GM21390 (cell line): ENCODE measurements around the gene KIF1C.
"Not testable (repeated sequence)": the region's sequence is repeated elsewhere in the genome, so short reads cannot be mapped to it uniquely, and the experiment has no call there.

Source experiments
- ATAC-seq: cut with Tn5 transposase; IDR thresholded peaks from one replicate; pipeline ENCODE4 v1.9.1; 2021; ENCODE audit not compliant: unreplicated experiment

Gene KIF1C

GRCh38 chr17:5042157-5043022 is 44.6 kb downstream of the KIF1C start:
- no peak for ATAC-seq

- ATAC-seq: no peak
Measured at GRCh38 chr17:5043524-5043923, 45.8 kb downstream of the KIF1C start.

GRCh38 chr17:5044630-5045029 is 46.9 kb downstream of the KIF1C start:
- ATAC-seq: no peak

- ATAC-seq: no peak
Measured at GRCh38 chr17:5045496-5045895, 47.7 kb downstream of the KIF1C start.

GRCh38 chr17:5047446-5047845 is 49.7 kb downstream of the KIF1C start:
- ATAC-seq: no peak

GRCh38 chr17:5049314-5049841 is 51.6 kb downstream of the KIF1C start:
- ATAC-seq: no peak

- ATAC-seq: no peak
Measured at GRCh38 chr17:5050278-5050677, 52.5 kb downstream of the KIF1C start.

GRCh38 chr17:5055543-5055942 is 57.8 kb downstream of the KIF1C start:
- ATAC-seq: no peak

- ATAC-seq: no peak
Measured at GRCh38 chr17:5065227-5065744, 67.5 kb downstream of the KIF1C start.

GRCh38 chr17:5068236-5068635 is 70.5 kb downstream of the KIF1C start:
- no peak for ATAC-seq

- ATAC-seq: no peak
Measured at GRCh38 chr17:5069724-5070123, 72.0 kb downstream of the KIF1C start.

- ATAC-seq: not testable (repeated sequence)
Measured at GRCh38 chr17:5075472-5075871, 77.7 kb downstream of the KIF1C start.

- not testable (repeated sequence) for ATAC-seq
Measured at GRCh38 chr17:5077275-5077674, 79.5 kb downstream of the KIF1C start.

GRCh38 chr17:5077781-5078105 is 80.0 kb downstream of the KIF1C start:
- no peak for ATAC-seq
